ENCODE measurements around the gene MARCO. TPM values are rescaled to one million over a fixed set of nuclear protein-coding genes. Genes with fewer than 3 reads are reported as not detected.

The MARCO gene
- total RNA-seq, 1 donor from 2014 or later: 0.33 TPM

- DNase-seq (ENCODE audit: low read depth): no peak
- H3K27me3 ChIP-seq (ENCODE audit: control insufficient read depth, insufficient read depth, low read length): no peaks in the 10 kb centered on the region
- H3K36me3 ChIP-seq (ENCODE audit: control insufficient read depth, insufficient read depth, low read length): no peaks in the 10 kb centered on the region
- H3K4me3 ChIP-seq (ENCODE audit: low read depth, low read length): no peak overlapping the region
- no peak for TF ChIP-seq CTCF (IDR thresholded peaks at IDR 0.05; ENCODE audit: insufficient read depth, low read length, poor library complexity, severe bottlenecking)
Measured at GRCh38 chr2:118905206-118905605, 36.8 kb upstream of the MARCO start.

- Histone ChIP-seq H3K27me3 (ENCODE audit: control insufficient read depth, insufficient read depth, low read length) (no peaks in the 10 kb centered on the region), H3K36me3 (ENCODE audit: control insufficient read depth, insufficient read depth, low read length) (no peaks in the 10 kb centered on the region), H3K4me3 (ENCODE audit: low read depth, low read length) (no peak overlapping the region)
- TF ChIP-seq CTCF (IDR thresholded peaks at IDR 0.05; ENCODE audit: insufficient read depth, low read length, poor library complexity, severe bottlenecking): no peak
- DNase-seq (ENCODE audit: low read depth): no peak
Measured at GRCh38 chr2:118906186-118906585, 35.8 kb upstream of the MARCO start.

- DNase-seq (ENCODE audit: low read depth): no peak
- Histone ChIP-seq H3K27me3 (ENCODE audit: control insufficient read depth, insufficient read depth, low read length) (no peaks in the 10 kb centered on the region), H3K36me3 (ENCODE audit: control insufficient read depth, insufficient read depth, low read length) (no peaks in the 10 kb centered on the region), H3K4me3 (ENCODE audit: low read depth, low read length) (no peak overlapping the region)
- no peak for TF ChIP-seq CTCF (IDR thresholded peaks at IDR 0.05; ENCODE audit: insufficient read depth, low read length, poor library complexity, severe bottlenecking)
Measured at GRCh38 chr2:118907759-118908158, 34.2 kb upstream of the MARCO start.

- Histone ChIP-seq H3K4me3 (ENCODE audit: low read depth, low read length) (no peak overlapping the region), H3K36me3 (ENCODE audit: control insufficient read depth, insufficient read depth, low read length) (no peaks in the 10 kb centered on the region), H3K27me3 (ENCODE audit: control insufficient read depth, insufficient read depth, low read length) (no peaks in the 10 kb centered on the region)
- TF ChIP-seq CTCF (IDR thresholded peaks at IDR 0.05; ENCODE audit: insufficient read depth, low read length, poor library complexity, severe bottlenecking): no peak
- no peak for DNase-seq (ENCODE audit: low read depth)
Measured at GRCh38 chr2:118909191-118909590, 32.8 kb upstream of the MARCO start.

- Histone ChIP-seq H3K36me3 (ENCODE audit: control insufficient read depth, insufficient read depth, low read length) (no peaks in the 10 kb centered on the region), H3K4me3 (ENCODE audit: low read depth, low read length) (no peak overlapping the region), H3K27me3 (ENCODE audit: control insufficient read depth, insufficient read depth, low read length) (no peaks in the 10 kb centered on the region)
- no peak for TF ChIP-seq CTCF (IDR thresholded peaks at IDR 0.05; ENCODE audit: insufficient read depth, low read length, poor library complexity, severe bottlenecking)
- no peak for DNase-seq (ENCODE audit: low read depth)
Measured at GRCh38 chr2:118911166-118911856, 30.7 kb upstream of the MARCO start.

GRCh38 chr2:118911936-118912335 is 30.1 kb upstream of the MARCO start:
- no peak overlapping the region for H3K4me3 ChIP-seq (ENCODE audit: low read depth, low read length)
- no peaks in the 10 kb centered on the region for H3K36me3 ChIP-seq (ENCODE audit: control insufficient read depth, insufficient read depth, low read length)
- TF ChIP-seq CTCF (IDR thresholded peaks at IDR 0.05; ENCODE audit: insufficient read depth, low read length, poor library complexity, severe bottlenecking): no peak
- no peak for DNase-seq (ENCODE audit: low read depth)
- no peaks in the 10 kb centered on the region for H3K27me3 ChIP-seq (ENCODE audit: control insufficient read depth, insufficient read depth, low read length)

All from kidney epithelial cell (primary cell).